AG09319 (cell line): ENCODE measurements around the gene DOCK4.
A peak's percentile ranks its signal among the peaks of the same experiment; 100 is the strongest.

Source experiments
- DNase-seq: peaks from one replicate; pipeline ENCODE4 v3.0.0-alpha.2; 2010; ENCODE audit warnings: low read depth; ENCODE audit errors: extremely low read depth
- CTCF ChIP-seq: IDR thresholded peaks from 2 replicates; pipeline ENCODE4 v1.5.1; 2011; ENCODE audit warnings: low read depth, mild to moderate bottlenecking, inconsistent platforms, low read length, moderate library complexity

The DOCK4 gene

GRCh38 chr7:111990643-111991042 is 215.6 kb downstream of the DOCK4 start:
- no peak for DNase-seq
- TF ChIP-seq CTCF: no peak

- no peak for TF ChIP-seq CTCF
Measured at GRCh38 chr7:111987886-111988285, 218.3 kb downstream of the DOCK4 start.

GRCh38 chr7:111987115-111987826 is 218.9 kb downstream of the DOCK4 start:
- TF ChIP-seq CTCF: no peak
- DNase-seq: peak; percentile 10

More at GRCh38 chr7:111987886-111988285, 218.3 kb downstream of the DOCK4 start:
- no peak for DNase-seq

- no peak for TF ChIP-seq CTCF
- no peak for DNase-seq
Measured at GRCh38 chr7:111986601-111987000, 219.6 kb downstream of the DOCK4 start.

- no peak for DNase-seq
- no peak for TF ChIP-seq CTCF
Measured at GRCh38 chr7:111985798-111986197, 220.4 kb downstream of the DOCK4 start.

- no peak for TF ChIP-seq CTCF
- DNase-seq: no peak
Measured at GRCh38 chr7:111982804-111983203, 223.4 kb downstream of the DOCK4 start.

GRCh38 chr7:111982133-111982532 is 224.1 kb downstream of the DOCK4 start:
- no peak for TF ChIP-seq CTCF
- no peak for DNase-seq
